ENCODE measurements around the gene RHBDL3. TPM values are rescaled to one million over a fixed set of nuclear protein-coding genes. Genes with fewer than 3 reads are reported as not detected.

RHBDL3 gene
- total and polyA plus RNA-seq, 2 donors (not counting 3 experiments of a cell fraction or from before 2014, with no cell fraction given): 0.11 to 0.20 TPM

DNA sequence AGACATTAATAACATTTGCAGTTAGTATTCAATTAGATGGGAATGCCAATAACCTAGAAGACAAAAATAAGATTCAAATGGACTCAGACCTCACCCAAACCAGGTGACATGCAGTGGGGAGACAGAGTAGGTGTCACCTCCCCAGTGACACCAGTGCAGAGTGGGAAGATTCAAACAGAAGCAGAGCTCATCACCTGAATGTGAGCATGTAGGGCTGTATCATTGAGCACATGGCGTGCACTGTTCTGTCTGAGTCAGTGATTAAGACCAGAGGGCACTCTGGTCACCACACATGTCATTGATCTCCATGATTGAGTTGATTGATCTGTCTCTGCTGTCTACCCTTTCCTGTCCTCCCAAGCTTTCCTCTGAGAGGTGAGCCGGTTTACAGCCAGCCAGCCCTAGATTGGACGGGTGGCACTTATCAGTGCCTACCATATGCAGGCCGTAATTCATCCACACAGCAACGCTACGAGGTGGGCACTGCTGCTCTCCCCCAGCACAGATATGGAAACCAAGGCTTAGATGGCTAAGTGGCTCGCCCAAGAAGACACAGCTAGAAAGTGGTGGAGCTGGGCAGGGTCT lies 34.0 kb downstream of the RHBDL3 start:
- Histone ChIP-seq H3K27ac (ENCODE audit: insufficient read depth, low read depth, low read length) (no peak overlapping the region), H3K79me2 (ENCODE audit: control insufficient read depth, insufficient read depth, low read length) (no peaks in the 10 kb centered on the region), H4K20me1 (replicated peaks; ENCODE audit: control insufficient read depth, extremely low read depth, insufficient read depth, low read length) (no peaks in the 10 kb centered on the region), H3K9me1 (replicated peaks; ENCODE audit: control insufficient read depth, extremely low read depth, insufficient read depth, low read length) (no peaks in the 10 kb centered on the region), H2AFZ (ENCODE audit: low read depth, low read length) (no peak overlapping the region), H3K4me2 (ENCODE audit: insufficient read depth, low read length) (no peak overlapping the region), H3K36me3 (ENCODE audit: control insufficient read depth in 2 of 2, extremely low read depth in 1 of 2, insufficient read depth in 2 of 2, low read length in 2 of 2) (no peaks in the 10 kb centered on the region), H3K4me3 (replicated peaks in 1 of 3; ENCODE audit: insufficient read depth in 1 of 3, low read depth in 1 of 3, low read length in 3 of 3) (no peak overlapping the region), H3K9ac (replicated peaks; ENCODE audit: extremely low read depth, insufficient read depth, low read length) (no peak overlapping the region), H3K4me1 (ENCODE audit: control insufficient read depth, extremely low read depth, insufficient read depth, low read length) (no peaks in the 10 kb centered on the region), H3K27me3 (ENCODE audit: control insufficient read depth in 2 of 2, insufficient read depth in 2 of 2, low read length in 2 of 2) (peaks cover 4 to 5% of the 10 kb centered on the region in 2 experiments), H3K9me3 (replicated peaks; ENCODE audit: control insufficient read depth, insufficient read depth, low read length) (no peaks in the 10 kb centered on the region)
- ChIA-PET POLR2A (no interaction called here), CTCF (interaction anchor here (0.9 to 1.3 kb wide), 2 partner anchors 16 to 19 kb away, joined by 3 to 4 read pairs; no protein-coding TSS in a partner anchor)
- TF ChIP-seq EZH2 (IDR thresholded peaks at IDR 0.05; ENCODE audit: borderline replicate concordance, low read depth, low read length, severe bottlenecking): no peak
- TF ChIP-seq, protein P1, sequence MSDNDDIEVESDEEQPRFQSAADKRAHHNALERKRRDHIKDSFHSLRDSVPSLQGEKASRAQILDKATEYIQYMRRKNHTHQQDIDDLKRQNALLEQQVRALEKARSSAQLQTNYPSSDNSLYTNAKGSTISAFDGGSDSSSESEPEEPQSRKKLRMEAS (IDR thresholded peaks at IDR 0.05; ENCODE audit: insufficient read depth, insufficient read length): no peak
- intact Hi-C loops (cut with micrococcal nuclease) (no loop called here), dilution Hi-C loops (cut with MboI; ENCODE audit: extremely low pct_ligation_motif_present, low sequenced_read_pairs) (no loop called here)
- DNase-seq (ENCODE audit: low read depth, low spot score) (no peak), FAIRE-seq (no peak)
- no TSS peak for BruUV-seq (replicated peaks)

DNA sequence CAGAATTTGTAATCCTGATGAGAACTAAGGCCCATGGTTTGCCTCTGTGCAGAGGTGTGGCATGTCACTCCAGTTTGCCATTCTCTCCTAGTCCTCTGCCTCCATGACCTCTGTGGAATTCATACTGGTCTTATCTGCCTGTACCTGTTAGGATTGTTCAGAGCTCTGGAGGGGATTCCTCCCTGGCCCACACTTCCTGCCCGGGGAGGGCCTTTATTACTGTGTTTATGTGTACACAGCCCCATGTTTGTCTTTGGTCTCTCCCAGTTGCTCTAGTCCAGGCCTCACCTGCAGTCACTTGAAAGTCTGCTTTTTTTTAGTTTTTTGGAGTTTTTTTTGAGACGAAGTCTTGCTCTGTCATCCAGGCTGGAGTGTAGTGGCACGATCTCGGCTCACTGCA lies 36.4 kb downstream of the RHBDL3 start:
- peaks cover 4 to 7% of the 10 kb centered on the region in 2 experiments for H3K27me3 ChIP-seq (ENCODE audit: control insufficient read depth in 2 of 2, insufficient read depth in 2 of 2, low read length in 2 of 2)
- no peak for DNase-seq (ENCODE audit: low read depth, low spot score)
- H3K4me1 ChIP-seq (ENCODE audit: control insufficient read depth, extremely low read depth, insufficient read depth, low read length): no peaks in the 10 kb centered on the region
- no TSS peak for BruUV-seq (replicated peaks)
- no peak for FAIRE-seq
- H3K9me1 ChIP-seq (replicated peaks; ENCODE audit: control insufficient read depth, extremely low read depth, insufficient read depth, low read length): no peaks in the 10 kb centered on the region
- no peak overlapping the region for H3K4me2 ChIP-seq (ENCODE audit: insufficient read depth, low read length)
- no peaks in the 10 kb centered on the region for H3K79me2 ChIP-seq (ENCODE audit: control insufficient read depth, insufficient read depth, low read length)
- dilution Hi-C loops (cut with MboI; ENCODE audit: extremely low pct_ligation_motif_present, low sequenced_read_pairs): no loop called here
- ChIA-PET POLR2A (no interaction called here), CTCF (no interaction called here)
- intact Hi-C loops (cut with micrococcal nuclease): no loop called here
- H3K27ac ChIP-seq (ENCODE audit: insufficient read depth, low read depth, low read length): no peak overlapping the region
- H3K9ac ChIP-seq (replicated peaks; ENCODE audit: extremely low read depth, insufficient read depth, low read length): no peak overlapping the region
- H3K36me3 ChIP-seq (ENCODE audit: control insufficient read depth in 2 of 2, extremely low read depth in 1 of 2, insufficient read depth in 2 of 2, low read length in 2 of 2): no peaks in the 10 kb centered on the region
- H4K20me1 ChIP-seq (replicated peaks; ENCODE audit: control insufficient read depth, extremely low read depth, insufficient read depth, low read length): no peaks in the 10 kb centered on the region
- no peak overlapping the region for H3K4me3 ChIP-seq (replicated peaks in 1 of 3; ENCODE audit: insufficient read depth in 1 of 3, low read depth in 1 of 3, low read length in 3 of 3)
- H3K9me3 ChIP-seq (replicated peaks; ENCODE audit: control insufficient read depth, insufficient read depth, low read length): no peaks in the 10 kb centered on the region
- H2AFZ ChIP-seq (ENCODE audit: low read depth, low read length): no peak overlapping the region
- TF ChIP-seq, protein P1 (IDR thresholded peaks at IDR 0.05; ENCODE audit: insufficient read depth, insufficient read length): no peak
- TF ChIP-seq EZH2 (IDR thresholded peaks at IDR 0.05; ENCODE audit: borderline replicate concordance, low read depth, low read length, severe bottlenecking) (no peak), FOS (IDR thresholded peaks at IDR 0.05; ENCODE audit: borderline replicate concordance, insufficient read depth, low read length) (no peak), POLR2AphosphoS5 (IDR thresholded peaks at IDR 0.05; ENCODE audit: insufficient read depth, low read depth, low read length) (no peak), MYC (IDR thresholded peaks at IDR 0.05; ENCODE audit: low read depth, low read length) (no peak), POLR2A (IDR thresholded peaks at IDR 0.05; ENCODE audit: low read depth, low read length) (no peak)

Data from endothelial cell of umbilical vein (primary cell).